Astrocyte of the hippocampus (primary cell): ENCODE measurements around the gene TSPAN1.
"Not testable (repeated sequence)": the region's sequence is repeated elsewhere in the genome, so short reads cannot be mapped to it uniquely, and the experiment has no call there.

Source experiments
- DNase-seq: peaks from one replicate; pipeline ENCODE4 v3.0.0; 2011; ENCODE audit warnings: low read depth, low spot score

The TSPAN1 gene

GRCh38 chr1:46218443-46218842 is 43.6 kb downstream of the TSPAN1 start:
- no peak for DNase-seq

DNA sequence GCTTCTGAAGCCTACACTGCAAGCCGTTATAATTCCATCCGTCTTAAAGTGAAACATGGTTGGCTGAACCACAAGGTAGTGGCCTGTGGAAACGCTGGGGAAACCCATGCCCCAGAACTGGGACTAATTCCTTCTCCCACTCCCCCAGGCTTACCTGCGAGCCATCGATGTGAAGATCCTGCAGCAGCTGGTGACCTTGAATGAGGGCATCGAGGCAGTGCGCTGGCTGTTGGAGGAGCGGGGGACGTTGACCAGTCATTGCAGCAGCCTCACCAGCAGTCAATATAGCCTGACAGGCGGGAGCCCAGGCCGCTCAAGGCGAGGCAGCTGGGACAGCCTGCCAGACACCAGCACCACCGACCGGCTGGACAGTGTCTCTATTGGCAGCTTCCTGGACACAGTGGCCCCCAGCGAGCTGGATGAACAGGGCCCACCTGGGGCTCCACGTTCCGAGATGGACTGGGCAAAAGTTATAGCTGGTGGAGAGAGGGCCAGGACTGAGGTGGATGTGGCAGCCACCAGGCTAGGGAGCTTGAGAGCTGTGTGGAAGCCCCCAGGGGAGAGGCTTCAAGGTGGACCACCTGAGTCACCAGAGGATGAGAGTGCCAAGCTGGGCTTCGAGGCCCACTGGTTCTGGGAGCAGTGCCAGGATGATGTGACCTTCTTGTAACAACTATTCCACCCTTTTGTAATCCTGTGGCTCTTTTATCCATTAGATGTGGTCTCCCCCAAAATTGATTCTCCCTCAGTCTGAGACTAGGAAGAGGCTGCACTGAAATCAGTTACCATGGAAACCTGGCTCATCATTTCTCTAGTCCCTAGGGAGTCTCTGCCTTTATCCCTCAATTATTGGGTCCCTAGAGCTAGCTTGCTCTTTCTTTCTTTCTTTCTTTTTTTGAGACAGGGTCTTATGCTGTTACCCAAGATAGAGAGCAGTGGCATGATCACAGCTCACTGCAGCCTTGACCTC is 44.9 kb downstream of the TSPAN1 start:
- no peak for DNase-seq

GRCh38 chr1:46220808-46221207 is 45.9 kb downstream of the TSPAN1 start:
- no peak for DNase-seq

DNA sequence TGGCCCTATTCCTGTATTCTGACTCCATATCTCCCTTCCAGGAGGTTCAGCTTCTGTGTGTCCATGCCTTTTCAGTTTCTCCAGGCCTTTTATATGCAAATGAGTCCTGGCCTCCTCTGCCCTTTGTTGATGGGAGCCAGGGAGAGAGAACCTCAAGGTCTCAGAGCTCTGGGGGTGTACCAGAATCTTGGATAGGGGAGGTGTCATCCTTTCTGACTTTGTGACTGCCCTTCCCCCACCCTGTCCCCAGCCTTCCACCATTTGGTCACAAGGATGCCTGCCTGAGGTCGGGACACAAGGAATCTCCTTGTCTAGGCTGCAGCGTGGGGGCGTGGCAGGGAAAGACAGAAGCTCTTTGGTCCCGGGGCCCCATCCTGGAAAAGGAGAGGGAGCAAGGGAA is 46.9 kb downstream of the TSPAN1 start:
- no peak for DNase-seq

DNA sequence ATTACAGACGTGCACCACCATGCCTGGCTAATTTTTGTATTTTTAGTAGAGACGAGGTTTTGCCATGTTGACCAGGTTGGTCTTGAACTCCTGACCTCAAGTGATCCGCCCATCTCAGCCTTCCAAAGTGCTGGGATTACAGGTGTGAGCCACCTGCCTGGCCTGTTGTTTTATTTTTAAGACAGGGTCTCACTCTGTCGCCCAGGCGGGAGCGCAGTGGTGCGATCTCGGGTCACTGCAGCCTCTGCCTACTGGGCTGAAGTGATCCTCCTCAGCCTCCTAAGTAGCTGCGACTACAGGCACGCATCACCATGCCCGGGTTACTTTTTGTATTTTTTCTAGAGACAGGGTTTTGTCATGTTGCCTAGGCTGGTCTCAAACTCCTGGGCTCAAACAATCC is 48.2 kb downstream of the TSPAN1 start:
- DNase-seq: not testable (repeated sequence)

- DNase-seq: peak; percentile 93
Measured at GRCh38 chr1:46223472-46223943, 48.6 kb downstream of the TSPAN1 start.

GRCh38 chr1:46224966-46225365 is 50.1 kb downstream of the TSPAN1 start:
- DNase-seq: no peak

DNA sequence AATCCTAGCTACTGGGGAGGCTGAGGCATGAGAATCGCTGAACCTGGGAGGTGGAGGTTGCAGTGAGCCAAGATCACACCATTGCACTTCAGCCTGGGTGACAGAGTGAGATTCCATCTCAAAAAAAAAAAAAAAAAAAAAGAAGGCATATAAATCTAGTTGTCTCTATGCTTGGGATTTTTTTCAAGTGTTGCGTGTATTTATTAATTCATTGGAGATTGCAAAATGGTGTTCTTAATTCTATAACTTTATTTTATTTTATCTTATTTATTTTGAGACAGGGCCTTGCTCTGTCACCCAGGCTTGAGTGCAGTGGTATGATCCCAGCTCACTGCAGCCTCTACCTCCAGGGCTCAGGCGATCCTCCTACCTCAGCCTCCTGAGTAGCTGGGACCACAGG is 56.3 kb downstream of the TSPAN1 start:
- DNase-seq: not testable (repeated sequence)
